GM12873 (cell line): Measurements from ENCODE around the gene LGALS1.

ENCODE experiments used
- TF ChIP-seq, protein P1 (sequence below): IDR thresholded peaks from 2 replicates; pipeline ENCODE4 v1.5.1; 2012; ENCODE audit warnings: low read depth, mild to moderate bottlenecking, moderate library complexity, low read length, control low read depth; ENCODE audit not compliant: insufficient read depth; ENCODE audit errors: missing control alignments

The LGALS1 gene

DNA sequence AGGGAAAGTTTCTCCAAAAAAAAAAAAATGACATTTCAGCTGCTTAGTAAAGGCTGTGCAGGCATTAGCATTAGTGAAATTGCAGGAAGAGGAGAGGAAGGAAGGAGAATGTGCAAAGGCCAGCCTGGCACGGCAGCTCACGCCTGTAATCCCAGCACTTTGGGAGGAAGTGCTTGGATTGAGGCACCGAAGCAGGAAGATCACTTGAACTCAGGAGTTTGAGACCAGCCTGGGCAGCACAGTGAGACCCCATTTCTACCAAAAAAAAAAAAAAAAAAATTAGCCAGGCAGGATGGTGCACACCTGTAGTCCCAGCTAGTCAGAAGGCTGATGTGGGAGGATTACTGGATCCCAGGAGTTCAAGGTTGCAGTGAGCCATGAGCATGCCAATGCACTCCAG is 29.2 kb downstream of the LGALS1 start:
- TF ChIP-seq, protein P1, sequence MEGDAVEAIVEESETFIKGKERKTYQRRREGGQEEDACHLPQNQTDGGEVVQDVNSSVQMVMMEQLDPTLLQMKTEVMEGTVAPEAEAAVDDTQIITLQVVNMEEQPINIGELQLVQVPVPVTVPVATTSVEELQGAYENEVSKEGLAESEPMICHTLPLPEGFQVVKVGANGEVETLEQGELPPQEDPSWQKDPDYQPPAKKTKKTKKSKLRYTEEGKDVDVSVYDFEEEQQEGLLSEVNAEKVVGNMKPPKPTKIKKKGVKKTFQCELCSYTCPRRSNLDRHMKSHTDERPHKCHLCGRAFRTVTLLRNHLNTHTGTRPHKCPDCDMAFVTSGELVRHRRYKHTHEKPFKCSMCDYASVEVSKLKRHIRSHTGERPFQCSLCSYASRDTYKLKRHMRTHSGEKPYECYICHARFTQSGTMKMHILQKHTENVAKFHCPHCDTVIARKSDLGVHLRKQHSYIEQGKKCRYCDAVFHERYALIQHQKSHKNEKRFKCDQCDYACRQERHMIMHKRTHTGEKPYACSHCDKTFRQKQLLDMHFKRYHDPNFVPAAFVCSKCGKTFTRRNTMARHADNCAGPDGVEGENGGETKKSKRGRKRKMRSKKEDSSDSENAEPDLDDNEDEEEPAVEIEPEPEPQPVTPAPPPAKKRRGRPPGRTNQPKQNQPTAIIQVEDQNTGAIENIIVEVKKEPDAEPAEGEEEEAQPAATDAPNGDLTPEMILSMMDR: no peak

DNA sequence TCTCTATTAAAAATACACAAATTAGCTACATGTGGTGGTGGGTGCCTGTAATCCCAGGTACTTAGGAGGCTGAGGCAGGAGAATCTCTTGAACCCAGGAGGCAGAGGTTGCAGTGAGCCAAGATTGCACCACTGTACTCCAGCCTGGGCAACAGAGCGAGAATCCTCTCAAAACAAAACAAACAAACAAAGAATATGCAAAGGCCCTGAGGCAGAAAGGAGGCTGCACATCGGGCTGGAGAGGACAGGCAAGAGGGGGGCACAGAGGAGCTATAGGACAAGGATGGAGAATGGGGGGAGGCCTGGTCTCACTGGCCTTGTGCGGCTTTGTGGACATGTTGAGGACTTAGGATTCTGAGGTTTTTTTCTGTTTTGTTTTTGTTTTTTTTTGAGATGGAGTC is 29.8 kb downstream of the LGALS1 start:
- TF ChIP-seq, protein P1: no peak

DNA sequence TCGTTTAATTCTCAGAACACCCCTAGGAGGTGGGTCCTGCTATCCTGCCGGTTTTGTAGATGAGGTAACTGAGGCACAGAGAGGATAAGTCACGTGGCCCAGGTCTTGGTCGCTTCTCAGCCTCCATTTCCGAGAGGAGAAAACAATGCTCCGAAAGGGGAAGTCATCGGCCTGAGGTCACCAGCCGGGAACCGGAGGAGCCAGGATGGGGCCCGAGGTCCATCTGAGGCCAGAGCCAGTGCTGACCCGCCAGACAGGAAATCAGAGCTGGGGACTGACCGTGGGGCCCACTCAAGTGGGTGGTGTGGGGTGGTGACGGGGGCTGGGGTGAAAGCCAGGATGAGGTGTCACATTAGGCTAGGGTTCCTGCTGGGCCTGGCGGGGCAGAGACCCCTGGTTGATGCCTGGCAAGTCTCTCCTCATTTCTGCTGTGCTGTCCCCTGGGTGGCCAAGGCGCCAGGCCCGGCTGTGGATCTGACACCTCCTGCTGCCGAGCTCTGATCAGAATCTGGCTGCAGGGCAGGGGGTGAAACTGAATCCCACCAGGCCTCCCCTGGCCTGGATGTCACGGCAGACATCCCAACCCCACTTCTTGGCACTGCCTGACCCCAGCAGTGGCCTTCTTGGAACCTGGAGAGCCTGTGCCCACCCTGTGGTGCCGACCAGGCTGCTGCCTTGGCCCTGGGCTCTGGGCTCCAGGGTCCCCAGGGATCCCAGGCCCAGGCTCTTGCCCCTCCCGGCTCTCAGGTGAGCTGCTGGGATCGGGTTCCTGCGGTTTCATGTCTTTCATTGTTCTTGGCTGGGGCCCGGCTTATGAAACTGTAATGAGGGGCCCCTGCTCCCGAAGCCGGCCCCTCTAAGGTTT is 33.4 kb downstream of the LGALS1 start:
- TF ChIP-seq, protein P1: no peak

DNA sequence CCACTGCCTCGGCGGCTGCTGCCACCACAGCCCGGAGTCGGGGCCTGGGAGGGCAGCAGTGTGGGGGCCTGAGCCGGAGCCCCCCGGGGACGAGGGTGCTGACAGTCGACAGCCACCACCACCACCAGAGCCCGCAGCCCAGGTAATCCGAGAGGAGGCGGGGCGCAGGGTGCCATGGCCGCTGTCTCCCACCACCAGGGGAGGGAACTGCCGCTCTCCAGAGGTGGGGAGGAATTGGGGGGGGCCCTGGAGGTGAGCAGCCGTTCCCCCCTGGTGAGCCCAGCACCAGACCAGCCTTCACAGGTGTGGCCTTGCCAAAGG is 34.0 kb downstream of the LGALS1 start:
- TF ChIP-seq, protein P1: no peak

DNA sequence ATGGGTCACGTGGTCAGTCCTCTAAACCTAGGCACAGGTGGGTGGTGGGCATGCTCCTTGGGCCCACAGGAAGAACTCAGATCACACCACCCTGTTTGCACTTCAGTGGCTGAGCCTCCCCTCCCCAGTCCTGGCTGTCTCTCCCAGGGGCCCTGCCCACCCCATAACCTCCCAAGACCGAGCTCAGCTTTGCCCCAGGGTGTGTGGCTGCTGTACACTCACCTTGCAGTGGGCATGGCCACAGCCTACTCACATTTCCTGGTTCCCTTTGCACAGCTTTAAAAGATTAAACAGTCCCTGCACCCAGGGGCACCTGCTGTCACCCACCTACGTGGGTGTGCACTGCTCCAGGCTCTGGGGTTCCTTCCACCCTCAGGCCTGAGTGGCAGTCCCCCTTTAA is 35.2 kb downstream of the LGALS1 start:
- TF ChIP-seq, protein P1: no peak

DNA sequence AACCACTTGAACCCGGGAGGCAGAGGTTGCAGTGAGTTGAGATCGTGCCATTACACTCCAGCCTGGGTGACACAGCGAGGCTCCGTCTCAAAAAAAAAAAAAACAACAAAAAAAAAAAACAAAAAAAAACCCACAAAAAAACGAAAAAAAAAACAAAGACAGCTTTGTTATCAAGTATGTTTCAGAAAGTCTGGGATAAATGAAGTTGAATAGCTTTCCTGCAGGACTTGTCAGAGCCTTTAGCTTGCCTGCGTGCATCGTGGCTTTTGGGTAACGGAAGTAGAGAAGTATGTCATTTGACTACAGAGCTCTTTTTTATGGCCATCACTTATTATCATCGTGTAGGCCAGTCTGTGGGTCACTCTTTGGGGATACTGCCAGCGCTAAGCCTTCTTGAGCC is 36.1 kb downstream of the LGALS1 start:
- TF ChIP-seq, protein P1: no peak

DNA sequence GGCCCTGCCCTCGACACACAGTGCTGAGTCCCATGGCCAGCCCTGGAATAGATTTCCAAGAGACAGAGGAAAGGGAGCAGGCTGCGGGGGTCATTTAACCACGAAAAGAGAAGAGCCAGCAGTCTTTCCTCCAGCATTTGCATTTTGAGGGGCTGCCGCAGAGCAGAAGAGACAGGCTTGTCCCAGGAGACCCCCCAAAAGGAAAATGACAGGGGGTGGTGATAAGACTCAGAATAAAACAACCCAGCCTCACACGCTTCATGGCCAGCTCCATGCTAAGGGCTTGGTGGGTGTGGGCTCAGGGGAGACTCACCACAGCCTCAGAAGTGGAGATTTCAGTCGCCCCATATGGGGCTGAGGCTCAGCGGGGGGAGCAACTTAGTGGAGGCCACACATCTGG is 38.3 kb downstream of the LGALS1 start:
- TF ChIP-seq, protein P1: no peak

DNA sequence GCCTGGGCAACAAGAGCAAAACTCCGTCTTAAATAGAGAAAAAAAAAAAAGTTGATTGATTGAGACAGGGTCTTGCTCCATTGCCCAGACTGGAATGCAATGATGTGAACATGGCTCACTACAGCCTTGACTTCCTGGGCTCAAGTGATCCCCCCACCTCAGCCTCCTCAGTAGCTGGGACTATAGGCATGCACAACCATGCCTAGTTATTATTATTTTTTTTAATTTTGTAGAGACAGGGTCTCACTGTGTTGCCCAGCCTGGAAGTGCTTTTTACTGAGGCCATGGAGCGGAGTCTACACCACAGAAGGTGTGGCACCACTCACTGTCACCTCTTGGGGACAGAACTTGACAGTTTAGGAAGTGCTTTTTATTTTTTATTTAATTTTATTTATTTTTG is 39.2 kb downstream of the LGALS1 start:
- TF ChIP-seq, protein P1: no peak
